Upper lobe of left lung (tissue), 6 donors: ENCODE measurements around the gene RSRP1. TPM values are rescaled to one million over a fixed set of nuclear protein-coding genes. Genes with fewer than 3 reads are reported as not detected.

Experiments
- ATAC-seq, 2 donors: fragments of 200-7000 bp; cut with Tn5 transposase; one replicate each; pipeline ENCODE4 v1.9.1; 2022; ENCODE audit warnings: mild to moderate bottlenecking in 2 of 2, moderate library complexity in 2 of 2; ENCODE audit not compliant: low FRiP score in 2 of 2
- DNase-seq, 2 donors: peaks; one replicate each; pipeline ENCODE4 v3.0.0-alpha.2; 2019 to 2020
- H3K27ac ChIP-seq, 4 donors: fragments of 200-600 bp; sonication (generic); one replicate each; pipeline ENCODE4 v1.5.1; 2016 to 2019
- H3K27me3 ChIP-seq, 4 donors: fragments of 200-600 bp; sonication (generic); one replicate each; pipeline ENCODE4 v1.5.1; 2017 to 2019
- H3K36me3 ChIP-seq, 4 donors: fragments of 200-600 bp; sonication (generic); one replicate each; pipeline ENCODE4 v1.5.1; 2016 to 2019
- H3K4me1 ChIP-seq, 4 donors: fragments of 200-600 bp; sonication (generic); one replicate each; pipeline ENCODE4 v1.5.1; 2018 to 2019
- H3K4me3 ChIP-seq, 4 donors: fragments of 200-600 bp; sonication (generic); one replicate each; pipeline ENCODE4 v1.5.1; 2017 to 2019; ENCODE audit warnings: mild to moderate bottlenecking in 2 of 4, moderate library complexity in 1 of 4
- H3K9me3 ChIP-seq, 4 donors: fragments of 200-600 bp; sonication (generic); one replicate each; pipeline ENCODE4 v1.5.1; 2018 to 2019
- EP300 ChIP-seq, 4 donors: sonication (generic); formaldehyde crosslinking; IDR thresholded peaks; one replicate each; pipeline ENCODE4 v1.5.1; 2017; ENCODE audit warnings: antibody characterized with exemption in 4 of 4, control low read depth in 2 of 4
- POLR2A ChIP-seq, 4 donors: fragments of 450-650 bp; IDR thresholded peaks; one replicate each; pipeline ENCODE4 v1.5.1; 2016 to 2017; ENCODE audit warnings: antibody characterized with exemption in 4 of 4, mild to moderate bottlenecking in 2 of 4
- POLR2AphosphoS5 ChIP-seq, 2 donors: sonication (generic); formaldehyde crosslinking; IDR thresholded peaks; one replicate each; pipeline ENCODE4 v1.5.1; 2017; ENCODE audit warnings: antibody characterized with exemption in 2 of 2
- WGBS, 2 donors: methylation state at CpG; one replicate each; pipeline ENCODE4 v1.1.5; 2017 to 2018; 5-methylcytosine and 5-hydroxymethylcytosine counted together
- total RNA-seq, 6 donors: library from RNA; depleted of rRNA in 4 of 6; stranded (reverse); fragments of >200 nt in 4 of 6; gene quantifications; one replicate each; pipeline versions ENCODE4 v1.1.0 to v1.2.1, GENCODE V29; 2016 to 2021
- TF ChIP-seq, protein P1 (sequence below), 6 experiments: fragments of 450-650 bp in 4 of 6; fragments of 200-600 bp in 2 of 6; sonication (generic) in 2 of 6; IDR thresholded peaks; one replicate each; pipeline ENCODE4 v1.5.1; 2016 to 2019; ENCODE audit warnings: antibody characterized with exemption in 6 of 6
- donor health status: DM: no; HTN: no; CAD: no; lungs with moderate emphysema.
- donor health status: DM: no; HTN: yes; CAD: no; lungs with severe emphysema.

RSRP1 gene
- total RNA-seq, 6 donors from 2014 or later: 62.0 to 563 (median 161) TPM

DNA sequence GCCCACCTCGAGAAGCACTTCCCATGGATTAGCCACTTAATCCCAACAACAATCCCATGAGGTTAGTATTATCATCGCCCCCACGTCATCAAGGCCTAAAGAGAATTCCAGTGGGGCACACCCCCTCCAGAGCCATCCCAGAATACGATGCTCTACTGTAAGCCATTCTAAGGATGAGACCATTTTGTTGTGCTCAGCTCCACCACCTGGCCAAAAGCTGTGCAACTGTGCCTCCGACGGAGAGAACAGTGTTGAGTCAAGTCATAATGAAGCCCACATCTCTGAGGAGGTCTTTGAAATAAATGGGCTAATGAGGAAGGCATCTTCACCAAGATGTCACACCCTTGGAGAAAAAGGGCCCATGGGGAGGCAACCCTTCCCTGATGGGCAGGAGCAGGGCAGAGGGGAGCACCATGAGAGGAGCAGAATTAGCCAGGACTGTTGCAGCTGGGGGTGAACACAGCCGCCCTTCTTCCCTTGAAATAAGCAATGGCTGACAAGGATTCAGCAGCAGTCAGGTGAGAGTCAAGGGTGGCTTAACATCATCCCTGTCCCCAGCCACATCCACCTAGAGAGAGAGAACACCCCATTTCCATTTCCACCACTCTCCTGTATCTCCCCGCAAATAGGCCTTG is 29.5 kb downstream of the RSRP1 start:
- DNase-seq: no peak
- no peak overlapping the region for H3K4me3 ChIP-seq
- TF ChIP-seq POLR2A (IDR thresholded peaks at IDR 0.05) (no peak), POLR2AphosphoS5 (IDR thresholded peaks at IDR 0.05) (no peak), EP300 (IDR thresholded peaks at IDR 0.05) (no peak)
- TF ChIP-seq, protein P1, sequence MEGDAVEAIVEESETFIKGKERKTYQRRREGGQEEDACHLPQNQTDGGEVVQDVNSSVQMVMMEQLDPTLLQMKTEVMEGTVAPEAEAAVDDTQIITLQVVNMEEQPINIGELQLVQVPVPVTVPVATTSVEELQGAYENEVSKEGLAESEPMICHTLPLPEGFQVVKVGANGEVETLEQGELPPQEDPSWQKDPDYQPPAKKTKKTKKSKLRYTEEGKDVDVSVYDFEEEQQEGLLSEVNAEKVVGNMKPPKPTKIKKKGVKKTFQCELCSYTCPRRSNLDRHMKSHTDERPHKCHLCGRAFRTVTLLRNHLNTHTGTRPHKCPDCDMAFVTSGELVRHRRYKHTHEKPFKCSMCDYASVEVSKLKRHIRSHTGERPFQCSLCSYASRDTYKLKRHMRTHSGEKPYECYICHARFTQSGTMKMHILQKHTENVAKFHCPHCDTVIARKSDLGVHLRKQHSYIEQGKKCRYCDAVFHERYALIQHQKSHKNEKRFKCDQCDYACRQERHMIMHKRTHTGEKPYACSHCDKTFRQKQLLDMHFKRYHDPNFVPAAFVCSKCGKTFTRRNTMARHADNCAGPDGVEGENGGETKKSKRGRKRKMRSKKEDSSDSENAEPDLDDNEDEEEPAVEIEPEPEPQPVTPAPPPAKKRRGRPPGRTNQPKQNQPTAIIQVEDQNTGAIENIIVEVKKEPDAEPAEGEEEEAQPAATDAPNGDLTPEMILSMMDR (IDR thresholded peaks at IDR 0.05): no peak
- H3K4me1 ChIP-seq: no peaks in the 10 kb centered on the region
- H3K9me3 ChIP-seq: no peaks in the 10 kb centered on the region
- no peaks in the 10 kb centered on the region for H3K27me3 ChIP-seq
- no peak overlapping the region for H3K27ac ChIP-seq
- WGBS, 2 donors: 90 to 93% methylated on average over 7 to 8 of the region's 8 CpGs
- no peak for ATAC-seq
- peaks cover 3 to 33% (median 22%) of the 10 kb centered on the region in 4 donors for H3K36me3 ChIP-seq

DNA sequence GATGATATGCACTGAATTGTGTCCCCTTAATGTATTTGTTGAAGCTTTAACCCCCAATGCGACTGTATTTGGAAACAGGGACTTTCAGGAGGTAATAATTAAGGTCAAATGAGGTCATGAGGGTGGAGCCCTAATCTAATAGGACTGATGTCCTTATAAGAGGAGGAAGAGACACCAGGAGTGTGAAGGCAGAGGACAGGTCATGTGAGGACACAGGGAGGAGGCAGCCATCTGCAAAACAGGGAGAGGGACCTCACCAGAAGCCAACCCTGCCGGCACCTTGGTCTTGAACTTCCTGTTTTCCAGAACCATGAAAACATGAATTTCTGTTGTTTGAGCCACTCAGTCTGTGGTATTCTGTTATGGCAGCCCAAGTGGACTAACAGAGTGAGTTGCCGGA is 30.2 kb downstream of the RSRP1 start:
- no peaks in the 10 kb centered on the region for H3K4me1 ChIP-seq
- no peaks in the 10 kb centered on the region for H3K27me3 ChIP-seq
- TF ChIP-seq, protein P1 (IDR thresholded peaks at IDR 0.05): no peak
- ATAC-seq: no peak
- WGBS, 2 donors: 69 to 78% methylated on average over 3 of the region's 3 CpGs
- no peak overlapping the region for H3K27ac ChIP-seq
- DNase-seq: no peak
- H3K36me3 ChIP-seq: peaks cover 0 to 26% (median 16%) of the 10 kb centered on the region in 4 donors
- H3K4me3 ChIP-seq: no peak overlapping the region
- no peaks in the 10 kb centered on the region for H3K9me3 ChIP-seq

DNA sequence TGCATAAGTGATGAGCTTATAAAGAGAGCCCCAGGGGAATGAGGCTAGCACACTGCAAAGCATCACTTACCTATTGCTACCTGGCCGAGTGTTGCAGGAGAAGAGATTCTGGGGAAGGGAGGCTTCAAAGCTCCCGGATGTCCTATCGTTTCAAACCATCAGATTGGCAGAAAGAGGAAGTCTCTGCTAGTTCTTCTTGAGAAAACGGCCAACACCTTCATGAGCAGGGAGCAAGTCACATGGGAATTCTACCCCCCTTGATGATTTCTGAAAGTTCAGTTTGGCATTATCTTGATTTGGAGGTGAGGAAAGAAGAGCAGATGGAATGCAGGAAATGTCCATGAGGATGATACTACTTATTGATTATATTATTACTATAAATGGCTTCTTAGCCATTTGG is 31.1 kb downstream of the RSRP1 start:
- DNase-seq: no peak
- Histone ChIP-seq H3K9me3 (no peaks in the 10 kb centered on the region), H3K4me1 (no peaks in the 10 kb centered on the region), H3K36me3 (peaks cover 0 to 17% (median 11%) of the 10 kb centered on the region in 4 donors), H3K27me3 (no peaks in the 10 kb centered on the region), H3K27ac (no peak overlapping the region), H3K4me3 (no peak overlapping the region)
- TF ChIP-seq, protein P1 (IDR thresholded peaks at IDR 0.05): no peak
- TF ChIP-seq POLR2A (IDR thresholded peaks at IDR 0.05) (no peak), EP300 (IDR thresholded peaks at IDR 0.05) (no peak), POLR2AphosphoS5 (IDR thresholded peaks at IDR 0.05) (no peak)
- 43 to 65% methylated on average over 4 of the region's 4 CpGs for WGBS, 2 donors
- ATAC-seq: no peak

DNA sequence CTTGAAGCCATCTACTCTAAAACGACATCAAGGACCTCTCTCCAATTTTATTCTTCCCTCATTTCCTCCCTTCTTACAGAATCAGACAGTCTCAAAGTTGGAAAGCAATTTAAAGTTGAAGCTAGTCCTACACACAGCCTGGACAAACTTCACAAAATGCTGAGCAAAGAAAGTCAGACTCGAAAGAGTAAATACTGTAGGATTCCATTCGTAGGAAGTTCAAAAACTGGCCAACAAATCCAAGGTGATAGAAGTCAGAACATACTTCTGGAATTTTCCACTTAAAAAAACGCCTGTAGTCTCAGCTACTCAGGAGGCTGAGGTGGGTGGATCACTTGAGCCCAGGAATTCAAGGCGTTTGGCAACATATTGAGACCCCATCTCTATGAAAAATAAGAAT is 34.5 kb downstream of the RSRP1 start:
- Histone ChIP-seq H3K27ac (no peak overlapping the region), H3K9me3 (no peaks in the 10 kb centered on the region), H3K36me3 (no peaks in the 10 kb centered on the region), H3K27me3 (no peaks in the 10 kb centered on the region), H3K4me1 (no peaks in the 10 kb centered on the region), H3K4me3 (no peak overlapping the region)
- ATAC-seq: no peak
- 50 to 60% methylated on average over 5 of the region's 5 CpGs for WGBS, 2 donors
- TF ChIP-seq EP300 (IDR thresholded peaks at IDR 0.05): no peak
- TF ChIP-seq POLR2AphosphoS5 (IDR thresholded peaks at IDR 0.05): no peak
- TF ChIP-seq, protein P1 (IDR thresholded peaks at IDR 0.05): no peak
- no peak for TF ChIP-seq POLR2A (IDR thresholded peaks at IDR 0.05)
- no peak for DNase-seq

DNA sequence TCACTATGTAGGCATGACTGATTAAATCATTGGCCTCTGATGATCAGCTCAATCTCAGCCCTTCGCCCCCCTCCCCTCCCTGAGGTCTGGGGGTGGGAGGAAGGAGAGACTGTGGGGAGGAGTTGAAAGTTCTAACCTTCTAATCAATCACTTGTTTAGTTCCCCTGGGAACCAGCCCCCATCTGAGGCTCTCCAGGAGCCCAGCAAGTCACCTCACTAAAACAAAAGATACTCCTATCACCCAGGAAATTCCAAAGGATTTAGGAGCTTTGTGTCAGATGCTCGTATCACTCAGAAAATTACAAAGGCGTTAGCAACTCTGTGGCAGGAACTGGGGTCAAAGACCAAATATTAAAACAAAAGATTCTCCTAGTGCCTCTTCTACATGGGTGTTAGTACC is 36.5 kb downstream of the RSRP1 start:
- DNase-seq: no peak

More for the DNA sequence above, 36.5 kb downstream of the RSRP1 start:
- WGBS, 2 donors: 53 to 79% methylated on average over 3 of the region's 3 CpGs
- Histone ChIP-seq H3K9me3 (no peaks in the 10 kb centered on the region), H3K27ac (no peak overlapping the region), H3K36me3 (no peaks in the 10 kb centered on the region), H3K4me3 (no peak overlapping the region), H3K4me1 (no peaks in the 10 kb centered on the region), H3K27me3 (no peaks in the 10 kb centered on the region)
- TF ChIP-seq POLR2A (IDR thresholded peaks at IDR 0.05) (no peak), EP300 (IDR thresholded peaks at IDR 0.05) (no peak), POLR2AphosphoS5 (IDR thresholded peaks at IDR 0.05) (no peak)
- TF ChIP-seq, protein P1 (IDR thresholded peaks at IDR 0.05): no peak
- no peak for ATAC-seq
